GM21447 (cell line): ENCODE measurements around the gene PAK1IP1.
"Not testable (repeated sequence)": the region's sequence is repeated elsewhere in the genome, so short reads cannot be mapped to it uniquely, and the experiment has no call there.

Experiments
- ATAC-seq: cut with Tn5 transposase; IDR thresholded peaks from one replicate; pipeline ENCODE4 v1.9.1; 2021; ENCODE audit not compliant: unreplicated experiment

The PAK1IP1 gene

GRCh38 chr6:10690651-10691445 is 3.9 kb upstream of the PAK1IP1 start:
- no peak for ATAC-seq

GRCh38 chr6:10692965-10693538 is 1.7 kb upstream of the PAK1IP1 start:
- no peak for ATAC-seq

- no peak for ATAC-seq
Measured at GRCh38 chr6:10695086-10695657, 400 bp downstream of the PAK1IP1 start.

GRCh38 chr6:10696655-10697054 is 1.9 kb downstream of the PAK1IP1 start:
- ATAC-seq = no peak

- ATAC-seq = no peak
Measured at GRCh38 chr6:10713962-10714361, 19.2 kb downstream of the PAK1IP1 start.

GRCh38 chr6:10719296-10719963 is 24.7 kb downstream of the PAK1IP1 start:
- no peak for ATAC-seq

GRCh38 chr6:10719964-10720264 is 25.1 kb downstream of the PAK1IP1 start:
- no peak for ATAC-seq

GRCh38 chr6:10720265-10720959 is 25.6 kb downstream of the PAK1IP1 start:
- ATAC-seq = no peak

- ATAC-seq = not testable (repeated sequence)
Measured at GRCh38 chr6:10720960-10721849, 26.4 kb downstream of the PAK1IP1 start.

GRCh38 chr6:10721850-10722569 is 27.2 kb downstream of the PAK1IP1 start:
- ATAC-seq = no peak

- ATAC-seq = no peak
Measured at GRCh38 chr6:10722570-10722819, 27.7 kb downstream of the PAK1IP1 start.

- ATAC-seq = peak; percentile 97
Measured at GRCh38 chr6:10722820-10723566, 28.2 kb downstream of the PAK1IP1 start, which contains the start of gene TMEM14C. TSS of gene TMEM14C (plus strand) at chr6:10723070. CDS start at chr6:10724614, 1,544 bp downstream.

GRCh38 chr6:10723567-10723881 is 28.8 kb downstream of the PAK1IP1 start:
- no peak for ATAC-seq

GRCh38 chr6:10725044-10725443 is 30.3 kb downstream of the PAK1IP1 start:
- no peak for ATAC-seq

- no peak for ATAC-seq
Measured at GRCh38 chr6:10725716-10726115, 30.9 kb downstream of the PAK1IP1 start.

- ATAC-seq = no peak
Measured at GRCh38 chr6:10730254-10730653, 35.5 kb downstream of the PAK1IP1 start.

- no peak for ATAC-seq
Measured at GRCh38 chr6:10733151-10733715, 38.5 kb downstream of the PAK1IP1 start.

GRCh38 chr6:10733863-10734262 is 39.1 kb downstream of the PAK1IP1 start:
- no peak for ATAC-seq

- ATAC-seq = no peak
Measured at GRCh38 chr6:10736731-10737130, 42.0 kb downstream of the PAK1IP1 start.
